SK-N-SH treated with all-trans-retinoic acid at 6 μM for 48 hours (cell line): ENCODE data around the gene STK33.

ENCODE experiments used
- ESRRG ChIP-seq: fragments of 250-450 bp; sonication (Bioruptor Pico); IDR thresholded peaks from 2 replicates; pipeline ENCODE4 v1.6.1; 2021; ENCODE audit warnings: mild to moderate bottlenecking
- GLIS3 ChIP-seq: fragments of 250-450 bp; sonication (Bioruptor Pico); IDR thresholded peaks from 2 replicates; pipeline ENCODE4 v1.5.0; 2020; ENCODE audit warnings: mild to moderate bottlenecking, moderate library complexity
- SNAI2 ChIP-seq: fragments of 250-450 bp; sonication (Bioruptor Pico); IDR thresholded peaks from 2 replicates; pipeline ENCODE4 v1.5.0; 2020; ENCODE audit warnings: mild to moderate bottlenecking, moderate library complexity
- TCF4 ChIP-seq: fragments of 250-450 bp; sonication (Bioruptor Pico); IDR thresholded peaks from 2 replicates; pipeline ENCODE4 v1.8.0; 2021; ENCODE audit warnings: mild to moderate bottlenecking, moderate library complexity, borderline replicate concordance
- TOX ChIP-seq: fragments of 250-450 bp; sonication (Bioruptor Pico); IDR thresholded peaks from 2 replicates; pipeline ENCODE4 v1.8.0; 2021; ENCODE audit warnings: mild to moderate bottlenecking, moderate library complexity, borderline replicate concordance
- ZFP3 ChIP-seq: fragments of 250-450 bp; sonication (Bioruptor Pico); IDR thresholded peaks from 2 replicates; pipeline ENCODE4 v1.5.0; 2020; ENCODE audit warnings: mild to moderate bottlenecking, moderate library complexity
- TF ChIP-seq, protein P1 (sequence below): fragments of 250-450 bp; sonication (Bioruptor Pico); IDR thresholded peaks from 2 replicates; pipeline ENCODE4 v1.8.0; 2020; ENCODE audit warnings: mild to moderate bottlenecking, moderate library complexity, borderline replicate concordance
- TF ChIP-seq, protein P2 (sequence below): fragments of 250-450 bp; sonication (Bioruptor Pico); IDR thresholded peaks from 2 replicates; pipeline ENCODE4 v1.5.1; 2020; ENCODE audit warnings: low read depth, mild to moderate bottlenecking, moderate library complexity

DNA sequence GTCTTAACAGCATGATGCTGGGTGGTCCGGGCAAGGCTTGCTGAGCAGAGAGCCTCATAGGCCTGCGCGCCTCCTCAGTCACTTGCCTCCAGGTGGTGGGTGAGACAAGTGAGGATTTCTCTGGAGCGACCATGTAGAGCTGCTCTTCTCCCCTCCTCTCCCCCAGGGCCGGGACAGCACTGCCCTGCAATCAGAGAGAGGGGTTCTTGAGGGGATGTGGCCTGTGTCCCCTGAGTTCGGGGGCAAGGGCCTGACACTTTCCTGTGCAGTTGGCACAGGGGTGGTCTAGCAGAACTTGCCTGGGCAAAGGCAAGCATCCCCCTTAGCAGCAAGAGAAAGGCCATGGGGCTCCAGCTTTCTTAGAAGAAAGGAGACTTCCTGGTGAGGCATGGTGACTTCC is 234.5 kb downstream of the STK33 start:
- no peak for TF ChIP-seq GLIS3 (CRISPR knock-in tag)
- TF ChIP-seq TOX (CRISPR knock-in tag) = no peak
- TF ChIP-seq, protein P1, sequence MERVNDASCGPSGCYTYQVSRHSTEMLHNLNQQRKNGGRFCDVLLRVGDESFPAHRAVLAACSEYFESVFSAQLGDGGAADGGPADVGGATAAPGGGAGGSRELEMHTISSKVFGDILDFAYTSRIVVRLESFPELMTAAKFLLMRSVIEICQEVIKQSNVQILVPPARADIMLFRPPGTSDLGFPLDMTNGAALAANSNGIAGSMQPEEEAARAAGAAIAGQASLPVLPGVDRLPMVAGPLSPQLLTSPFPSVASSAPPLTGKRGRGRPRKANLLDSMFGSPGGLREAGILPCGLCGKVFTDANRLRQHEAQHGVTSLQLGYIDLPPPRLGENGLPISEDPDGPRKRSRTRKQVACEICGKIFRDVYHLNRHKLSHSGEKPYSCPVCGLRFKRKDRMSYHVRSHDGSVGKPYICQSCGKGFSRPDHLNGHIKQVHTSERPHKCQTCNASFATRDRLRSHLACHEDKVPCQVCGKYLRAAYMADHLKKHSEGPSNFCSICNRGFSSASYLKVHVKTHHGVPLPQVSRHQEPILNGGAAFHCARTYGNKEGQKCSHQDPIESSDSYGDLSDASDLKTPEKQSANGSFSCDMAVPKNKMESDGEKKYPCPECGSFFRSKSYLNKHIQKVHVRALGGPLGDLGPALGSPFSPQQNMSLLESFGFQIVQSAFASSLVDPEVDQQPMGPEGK (CRISPR knock-in tag) = no peak
- TF ChIP-seq, protein P2, sequence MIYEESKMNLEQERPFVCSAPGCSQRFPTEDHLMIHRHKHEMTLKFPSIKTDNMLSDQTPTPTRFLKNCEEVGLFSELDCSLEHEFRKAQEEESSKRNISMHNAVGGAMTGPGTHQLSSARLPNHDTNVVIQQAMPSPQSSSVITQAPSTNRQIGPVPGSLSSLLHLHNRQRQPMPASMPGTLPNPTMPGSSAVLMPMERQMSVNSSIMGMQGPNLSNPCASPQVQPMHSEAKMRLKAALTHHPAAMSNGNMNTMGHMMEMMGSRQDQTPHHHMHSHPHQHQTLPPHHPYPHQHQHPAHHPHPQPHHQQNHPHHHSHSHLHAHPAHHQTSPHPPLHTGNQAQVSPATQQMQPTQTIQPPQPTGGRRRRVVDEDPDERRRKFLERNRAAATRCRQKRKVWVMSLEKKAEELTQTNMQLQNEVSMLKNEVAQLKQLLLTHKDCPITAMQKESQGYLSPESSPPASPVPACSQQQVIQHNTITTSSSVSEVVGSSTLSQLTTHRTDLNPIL (CRISPR knock-in tag) = no peak
- TF ChIP-seq ZFP3 (CRISPR knock-in tag) = no peak
- no peak for TF ChIP-seq SNAI2
- TF ChIP-seq ESRRG (CRISPR knock-in tag) = no peak
- TF ChIP-seq TCF4 = no peak
